HEK293 (cell line): ENCODE measurements around the gene PLCB3.

Experiments
- CTCF ChIA-PET: fragments of 350-600 bp; formaldehyde crosslinking; extraction: SDS; loops from one replicate; lab custom pipeline; 2021; ENCODE audit warnings: antibody characterized with exemption; lab: Yijun Ruan, JAX
- POLR2A ChIA-PET: fragments of 300-600 bp; formaldehyde crosslinking; extraction: SDS; loops from one replicate; lab custom pipeline; 2020; ENCODE audit warnings: antibody characterized with exemption, inconsistent platforms; lab: Yijun Ruan, JAX
- H3K27ac ChIP-seq: fragments of 200-500 bp; sonication (Bioruptor generic); 2 replicates; pipeline ENCODE4 v1.5.1; 2014; ENCODE audit warnings: low read depth, low read length, control low read depth, inconsistent platforms; ENCODE audit errors: extremely low read depth
- H3K36me3 ChIP-seq, 2 experiments: fragments of 200-500 bp in 1 of 2; sonication (Bioruptor generic) in 1 of 2; 1 replicate in 1 of 2; 2 replicates in 1 of 2; pipeline ENCODE4 v1.5.1; 2014 to 2017; ENCODE audit warnings: inconsistent platforms in 2 of 2, low read length in 2 of 2; ENCODE audit not compliant: control insufficient read depth in 2 of 2, insufficient read depth in 1 of 2
- H3K4me1 ChIP-seq: fragments of 200-500 bp; sonication (Bioruptor generic); 2 replicates; pipeline ENCODE4 v1.5.1; 2014; ENCODE audit warnings: mild to moderate bottlenecking, low read length, inconsistent platforms; ENCODE audit not compliant: control insufficient read depth, insufficient read depth
- H3K4me3 ChIP-seq: 2 replicates; pipeline ENCODE4 v1.5.1; 2011; ENCODE audit warnings: low read depth, mild to moderate bottlenecking, control low read depth, low read length, moderate library complexity
- H3K9me3 ChIP-seq: fragments of 200-500 bp; sonication (Bioruptor generic); 2 replicates; pipeline ENCODE4 v1.5.1; 2014; ENCODE audit warnings: low read depth, low read length, inconsistent platforms; ENCODE audit not compliant: control insufficient read depth, insufficient read depth
- KLF16 ChIP-seq: fragments of 450-650 bp; formaldehyde crosslinking; IDR thresholded peaks from 2 replicates; pipeline ENCODE4 v1.5.1; 2017; ENCODE audit warnings: missing biosample characterization, missing genetic modification characterization
- MEIS1 ChIP-seq: sonication (generic); formaldehyde crosslinking; IDR thresholded peaks from 2 replicates; pipeline ENCODE4 v1.8.1; 2022; ENCODE audit warnings: missing genetic modification reagents, mild to moderate bottlenecking, borderline replicate concordance
- OSR2 ChIP-seq: fragments of 450-650 bp; formaldehyde crosslinking; IDR thresholded peaks from 2 replicates; pipeline ENCODE4 v1.5.1; 2016; ENCODE audit warnings: missing biosample characterization, missing genetic modification characterization
- TCF7L2 ChIP-seq: IDR thresholded peaks from 2 replicates; pipeline ENCODE4 v1.6.1; 2011; ENCODE audit warnings: low read depth, mild to moderate bottlenecking, inconsistent platforms, low read length, moderate library complexity, borderline replicate concordance
- TRIM28 ChIP-seq: IDR thresholded peaks from 2 replicates; pipeline ENCODE4 v1.6.1; 2011; ENCODE audit warnings: low read length, control low read depth, borderline replicate concordance
- ZBTB17 ChIP-seq: fragments of 450-650 bp; formaldehyde crosslinking; IDR thresholded peaks from 2 replicates; pipeline ENCODE4 v1.5.1; 2016; ENCODE audit warnings: missing biosample characterization, missing genetic modification characterization
- ZBTB20 ChIP-seq: fragments of 450-650 bp; formaldehyde crosslinking; IDR thresholded peaks from 2 replicates; pipeline ENCODE4 v1.5.1; 2016; ENCODE audit warnings: missing biosample characterization, missing genetic modification characterization
- ZBTB8A ChIP-seq: fragments of 450-650 bp; formaldehyde crosslinking; IDR thresholded peaks from 2 replicates; pipeline ENCODE4 v1.5.1; 2016; ENCODE audit warnings: missing biosample characterization, missing genetic modification characterization
- ZNF114 ChIP-seq: fragments of 450-650 bp; formaldehyde crosslinking; IDR thresholded peaks from 2 replicates; pipeline ENCODE4 v1.5.0; 2017; ENCODE audit warnings: missing biosample characterization, missing genetic modification characterization
- ZNF24 ChIP-seq: fragments of 450-650 bp; formaldehyde crosslinking; IDR thresholded peaks from 2 replicates; pipeline ENCODE4 v1.5.1; 2016; ENCODE audit warnings: missing biosample characterization, missing genetic modification characterization
- ZNF274 ChIP-seq, 2 experiments: fragments of 200-500 bp in 1 of 2; fragments of 450-650 bp in 1 of 2; sonication (Bioruptor generic) in 1 of 2; formaldehyde crosslinking in 1 of 2; IDR thresholded peaks; 2 replicates each; pipeline versions ENCODE4 v1.5.1 to v1.6.1; 2014 to 2016; ENCODE audit warnings: borderline replicate concordance in 1 of 2, inconsistent platforms in 1 of 2, low read length in 1 of 2, missing biosample characterization in 1 of 2, missing genetic modification characterization in 1 of 2
- ZNF654 ChIP-seq: fragments of 450-650 bp; formaldehyde crosslinking; IDR thresholded peaks from 2 replicates; pipeline ENCODE4 v1.5.1; 2016; ENCODE audit warnings: low read depth, missing biosample characterization, missing genetic modification characterization
- ZNF785 ChIP-seq: fragments of 450-650 bp; formaldehyde crosslinking; IDR thresholded peaks from 2 replicates; pipeline ENCODE4 v1.5.1; 2016; ENCODE audit warnings: missing biosample characterization, missing genetic modification characterization
- ZNF843 ChIP-seq: fragments of 450-650 bp; formaldehyde crosslinking; IDR thresholded peaks from 2 replicates; pipeline ENCODE4 v1.5.1; 2016; ENCODE audit warnings: missing biosample characterization, missing genetic modification characterization
- ZXDB ChIP-seq: fragments of 450-650 bp; formaldehyde crosslinking; IDR thresholded peaks from 2 replicates; pipeline ENCODE4 v1.5.1; 2016; ENCODE audit warnings: missing biosample characterization, missing genetic modification characterization
- TF ChIP-seq, protein P1 (sequence below): fragments of 450-650 bp; formaldehyde crosslinking; IDR thresholded peaks from 2 replicates; pipeline ENCODE4 v1.5.1; 2016; ENCODE audit warnings: missing biosample characterization, missing genetic modification characterization, borderline replicate concordance
- TF ChIP-seq, protein P2 (sequence below): fragments of 450-650 bp; formaldehyde crosslinking; IDR thresholded peaks from 2 replicates; pipeline ENCODE4 v1.5.1; 2016; ENCODE audit warnings: missing biosample characterization, missing genetic modification characterization
- TF ChIP-seq, protein P3 (sequence below): fragments of 450-650 bp; formaldehyde crosslinking; IDR thresholded peaks from 2 replicates; pipeline ENCODE4 v1.5.1; 2016; ENCODE audit warnings: missing biosample characterization, missing genetic modification characterization
- TF ChIP-seq, protein P4 (sequence below): fragments of 450-650 bp; formaldehyde crosslinking; IDR thresholded peaks from 2 replicates; pipeline ENCODE4 v1.5.1; 2016; ENCODE audit warnings: missing biosample characterization, missing genetic modification characterization, low read depth
- TF ChIP-seq, protein P5 (sequence below): fragments of 450-650 bp; formaldehyde crosslinking; IDR thresholded peaks from 2 replicates; pipeline ENCODE4 v1.5.1; 2017; ENCODE audit warnings: missing biosample characterization, missing genetic modification characterization
- TF ChIP-seq, protein P6 (sequence below): fragments of 450-650 bp; formaldehyde crosslinking; IDR thresholded peaks from 2 replicates; pipeline ENCODE4 v1.5.1; 2016; ENCODE audit warnings: missing biosample characterization, missing genetic modification characterization

Gene PLCB3

GRCh38 chr11:64230171-64230984 lies 21.0 kb upstream of the PLCB3 start, which contains the start of gene DNAJC4:
Gene DNAJC4, plus strand, starts transcription at chr11:64230548. Its CDS starts 307 bp downstream, at chr11:64230855.
- POLR2A ChIA-PET: interaction anchor here (0.8 to 0.9 kb wide), 2 partner anchors 10 to 54 kb away, joined by 3 read pairs; partner anchors contain the start of gene BAD
- Histone ChIP-seq H3K9me3 (no peaks in the 10 kb centered on the region), H3K4me3 (peak within 1 kb of the TSS; percentile 71), H3K27ac (peak within 1 kb of the TSS; percentile 42; the same call in 1 of the 2 replicates), H3K36me3 (no peaks in the 10 kb centered on the region), H3K4me1 (peaks cover 1% of the 10 kb centered on the region; the same call in 1 of the 2 replicates)
- CTCF ChIA-PET: interaction anchor here (0.6 to 1.7 kb wide), 4 partner anchors 13 to 1524 kb away, joined by 4 to 8 read pairs (median 5); no protein-coding TSS in a partner anchor
- TF ChIP-seq ZBTB20 (tag by site-specific recombination) (no peak), TCF7L2 (no peak), ZNF114 (no peak), ZBTB17 (tag by site-specific recombination) (no peak), ZNF654 (no peak), ZNF24 (tag by site-specific recombination) (no peak), KLF16 (tag by site-specific recombination) (no peak), ZNF843 (no peak), TRIM28 (no peak), OSR2 (tag by site-specific recombination) (no peak), ZXDB (tag by site-specific recombination) (peak; percentile 91), ZBTB8A (tag by site-specific recombination) (peak; percentile 50), MEIS1 (CRISPR knock-in tag) (no peak), ZNF785 (0 out of 2 replicates have a peak, but pooled peaks have one; percentile 22), ZNF274 (IDR thresholded peaks at IDR 0.05; ENCODE audit: low read length) (no peak), ZNF274 (tag by site-specific recombination; IDR thresholded peaks at IDR 0.05; ENCODE audit: borderline replicate concordance) (no peak)
- TF ChIP-seq, protein P1, sequence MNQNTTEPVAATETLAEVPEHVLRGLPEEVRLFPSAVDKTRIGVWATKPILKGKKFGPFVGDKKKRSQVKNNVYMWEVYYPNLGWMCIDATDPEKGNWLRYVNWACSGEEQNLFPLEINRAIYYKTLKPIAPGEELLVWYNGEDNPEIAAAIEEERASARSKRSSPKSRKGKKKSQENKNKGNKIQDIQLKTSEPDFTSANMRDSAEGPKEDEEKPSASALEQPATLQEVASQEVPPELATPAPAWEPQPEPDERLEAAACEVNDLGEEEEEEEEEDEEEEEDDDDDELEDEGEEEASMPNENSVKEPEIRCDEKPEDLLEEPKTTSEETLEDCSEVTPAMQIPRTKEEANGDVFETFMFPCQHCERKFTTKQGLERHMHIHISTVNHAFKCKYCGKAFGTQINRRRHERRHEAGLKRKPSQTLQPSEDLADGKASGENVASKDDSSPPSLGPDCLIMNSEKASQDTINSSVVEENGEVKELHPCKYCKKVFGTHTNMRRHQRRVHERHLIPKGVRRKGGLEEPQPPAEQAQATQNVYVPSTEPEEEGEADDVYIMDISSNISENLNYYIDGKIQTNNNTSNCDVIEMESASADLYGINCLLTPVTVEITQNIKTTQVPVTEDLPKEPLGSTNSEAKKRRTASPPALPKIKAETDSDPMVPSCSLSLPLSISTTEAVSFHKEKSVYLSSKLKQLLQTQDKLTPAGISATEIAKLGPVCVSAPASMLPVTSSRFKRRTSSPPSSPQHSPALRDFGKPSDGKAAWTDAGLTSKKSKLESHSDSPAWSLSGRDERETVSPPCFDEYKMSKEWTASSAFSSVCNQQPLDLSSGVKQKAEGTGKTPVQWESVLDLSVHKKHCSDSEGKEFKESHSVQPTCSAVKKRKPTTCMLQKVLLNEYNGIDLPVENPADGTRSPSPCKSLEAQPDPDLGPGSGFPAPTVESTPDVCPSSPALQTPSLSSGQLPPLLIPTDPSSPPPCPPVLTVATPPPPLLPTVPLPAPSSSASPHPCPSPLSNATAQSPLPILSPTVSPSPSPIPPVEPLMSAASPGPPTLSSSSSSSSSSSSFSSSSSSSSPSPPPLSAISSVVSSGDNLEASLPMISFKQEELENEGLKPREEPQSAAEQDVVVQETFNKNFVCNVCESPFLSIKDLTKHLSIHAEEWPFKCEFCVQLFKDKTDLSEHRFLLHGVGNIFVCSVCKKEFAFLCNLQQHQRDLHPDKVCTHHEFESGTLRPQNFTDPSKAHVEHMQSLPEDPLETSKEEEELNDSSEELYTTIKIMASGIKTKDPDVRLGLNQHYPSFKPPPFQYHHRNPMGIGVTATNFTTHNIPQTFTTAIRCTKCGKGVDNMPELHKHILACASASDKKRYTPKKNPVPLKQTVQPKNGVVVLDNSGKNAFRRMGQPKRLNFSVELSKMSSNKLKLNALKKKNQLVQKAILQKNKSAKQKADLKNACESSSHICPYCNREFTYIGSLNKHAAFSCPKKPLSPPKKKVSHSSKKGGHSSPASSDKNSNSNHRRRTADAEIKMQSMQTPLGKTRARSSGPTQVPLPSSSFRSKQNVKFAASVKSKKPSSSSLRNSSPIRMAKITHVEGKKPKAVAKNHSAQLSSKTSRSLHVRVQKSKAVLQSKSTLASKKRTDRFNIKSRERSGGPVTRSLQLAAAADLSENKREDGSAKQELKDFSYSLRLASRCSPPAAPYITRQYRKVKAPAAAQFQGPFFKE (tag by site-specific recombination): no peak
- TF ChIP-seq, protein P2, sequence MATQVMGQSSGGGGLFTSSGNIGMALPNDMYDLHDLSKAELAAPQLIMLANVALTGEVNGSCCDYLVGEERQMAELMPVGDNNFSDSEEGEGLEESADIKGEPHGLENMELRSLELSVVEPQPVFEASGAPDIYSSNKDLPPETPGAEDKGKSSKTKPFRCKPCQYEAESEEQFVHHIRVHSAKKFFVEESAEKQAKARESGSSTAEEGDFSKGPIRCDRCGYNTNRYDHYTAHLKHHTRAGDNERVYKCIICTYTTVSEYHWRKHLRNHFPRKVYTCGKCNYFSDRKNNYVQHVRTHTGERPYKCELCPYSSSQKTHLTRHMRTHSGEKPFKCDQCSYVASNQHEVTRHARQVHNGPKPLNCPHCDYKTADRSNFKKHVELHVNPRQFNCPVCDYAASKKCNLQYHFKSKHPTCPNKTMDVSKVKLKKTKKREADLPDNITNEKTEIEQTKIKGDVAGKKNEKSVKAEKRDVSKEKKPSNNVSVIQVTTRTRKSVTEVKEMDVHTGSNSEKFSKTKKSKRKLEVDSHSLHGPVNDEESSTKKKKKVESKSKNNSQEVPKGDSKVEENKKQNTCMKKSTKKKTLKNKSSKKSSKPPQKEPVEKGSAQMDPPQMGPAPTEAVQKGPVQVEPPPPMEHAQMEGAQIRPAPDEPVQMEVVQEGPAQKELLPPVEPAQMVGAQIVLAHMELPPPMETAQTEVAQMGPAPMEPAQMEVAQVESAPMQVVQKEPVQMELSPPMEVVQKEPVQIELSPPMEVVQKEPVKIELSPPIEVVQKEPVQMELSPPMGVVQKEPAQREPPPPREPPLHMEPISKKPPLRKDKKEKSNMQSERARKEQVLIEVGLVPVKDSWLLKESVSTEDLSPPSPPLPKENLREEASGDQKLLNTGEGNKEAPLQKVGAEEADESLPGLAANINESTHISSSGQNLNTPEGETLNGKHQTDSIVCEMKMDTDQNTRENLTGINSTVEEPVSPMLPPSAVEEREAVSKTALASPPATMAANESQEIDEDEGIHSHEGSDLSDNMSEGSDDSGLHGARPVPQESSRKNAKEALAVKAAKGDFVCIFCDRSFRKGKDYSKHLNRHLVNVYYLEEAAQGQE (tag by site-specific recombination): no peak
- TF ChIP-seq, protein P3, sequence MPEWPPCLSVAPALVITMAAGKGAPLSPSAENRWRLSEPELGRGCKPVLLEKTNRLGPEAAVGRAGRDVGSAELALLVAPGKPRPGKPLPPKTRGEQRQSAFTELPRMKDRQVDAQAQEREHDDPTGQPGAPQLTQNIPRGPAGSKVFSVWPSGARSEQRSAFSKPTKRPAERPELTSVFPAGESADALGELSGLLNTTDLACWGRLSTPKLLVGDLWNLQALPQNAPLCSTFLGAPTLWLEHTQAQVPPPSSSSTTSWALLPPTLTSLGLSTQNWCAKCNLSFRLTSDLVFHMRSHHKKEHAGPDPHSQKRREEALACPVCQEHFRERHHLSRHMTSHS: no peak
- TF ChIP-seq, protein P4, sequence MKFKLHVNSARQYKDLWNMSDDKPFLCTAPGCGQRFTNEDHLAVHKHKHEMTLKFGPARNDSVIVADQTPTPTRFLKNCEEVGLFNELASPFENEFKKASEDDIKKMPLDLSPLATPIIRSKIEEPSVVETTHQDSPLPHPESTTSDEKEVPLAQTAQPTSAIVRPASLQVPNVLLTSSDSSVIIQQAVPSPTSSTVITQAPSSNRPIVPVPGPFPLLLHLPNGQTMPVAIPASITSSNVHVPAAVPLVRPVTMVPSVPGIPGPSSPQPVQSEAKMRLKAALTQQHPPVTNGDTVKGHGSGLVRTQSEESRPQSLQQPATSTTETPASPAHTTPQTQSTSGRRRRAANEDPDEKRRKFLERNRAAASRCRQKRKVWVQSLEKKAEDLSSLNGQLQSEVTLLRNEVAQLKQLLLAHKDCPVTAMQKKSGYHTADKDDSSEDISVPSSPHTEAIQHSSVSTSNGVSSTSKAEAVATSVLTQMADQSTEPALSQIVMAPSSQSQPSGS (tag by site-specific recombination): no peak
- TF ChIP-seq, protein P5, sequence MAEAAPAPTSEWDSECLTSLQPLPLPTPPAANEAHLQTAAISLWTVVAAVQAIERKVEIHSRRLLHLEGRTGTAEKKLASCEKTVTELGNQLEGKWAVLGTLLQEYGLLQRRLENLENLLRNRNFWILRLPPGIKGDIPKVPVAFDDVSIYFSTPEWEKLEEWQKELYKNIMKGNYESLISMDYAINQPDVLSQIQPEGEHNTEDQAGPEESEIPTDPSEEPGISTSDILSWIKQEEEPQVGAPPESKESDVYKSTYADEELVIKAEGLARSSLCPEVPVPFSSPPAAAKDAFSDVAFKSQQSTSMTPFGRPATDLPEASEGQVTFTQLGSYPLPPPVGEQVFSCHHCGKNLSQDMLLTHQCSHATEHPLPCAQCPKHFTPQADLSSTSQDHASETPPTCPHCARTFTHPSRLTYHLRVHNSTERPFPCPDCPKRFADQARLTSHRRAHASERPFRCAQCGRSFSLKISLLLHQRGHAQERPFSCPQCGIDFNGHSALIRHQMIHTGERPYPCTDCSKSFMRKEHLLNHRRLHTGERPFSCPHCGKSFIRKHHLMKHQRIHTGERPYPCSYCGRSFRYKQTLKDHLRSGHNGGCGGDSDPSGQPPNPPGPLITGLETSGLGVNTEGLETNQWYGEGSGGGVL: no peak
- TF ChIP-seq, protein P6, sequence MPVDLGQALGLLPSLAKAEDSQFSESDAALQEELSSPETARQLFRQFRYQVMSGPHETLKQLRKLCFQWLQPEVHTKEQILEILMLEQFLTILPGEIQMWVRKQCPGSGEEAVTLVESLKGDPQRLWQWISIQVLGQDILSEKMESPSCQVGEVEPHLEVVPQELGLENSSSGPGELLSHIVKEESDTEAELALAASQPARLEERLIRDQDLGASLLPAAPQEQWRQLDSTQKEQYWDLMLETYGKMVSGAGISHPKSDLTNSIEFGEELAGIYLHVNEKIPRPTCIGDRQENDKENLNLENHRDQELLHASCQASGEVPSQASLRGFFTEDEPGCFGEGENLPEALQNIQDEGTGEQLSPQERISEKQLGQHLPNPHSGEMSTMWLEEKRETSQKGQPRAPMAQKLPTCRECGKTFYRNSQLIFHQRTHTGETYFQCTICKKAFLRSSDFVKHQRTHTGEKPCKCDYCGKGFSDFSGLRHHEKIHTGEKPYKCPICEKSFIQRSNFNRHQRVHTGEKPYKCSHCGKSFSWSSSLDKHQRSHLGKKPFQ (tag by site-specific recombination): no peak
